ENCODE measurements around the gene ISLR.

- TF ChIP-seq CTCF (IDR thresholded peaks at IDR 0.05) (no peak), POLR2AphosphoS5 (IDR thresholded peaks at IDR 0.05) (no peak), POLR2A (IDR thresholded peaks at IDR 0.05) (no peak)
Observed at GRCh38 chr15:74124196-74124595, 49.3 kb upstream of the ISLR start.
